B cell (primary cell): Measurements from ENCODE around the gene SLC15A3. TPM values are rescaled to one million over a fixed set of nuclear protein-coding genes. Genes with fewer than 3 reads are reported as not detected.

Experiments
- ATAC-seq: fragments of 200-7000 bp; cut with Tn5 transposase; one replicate; pipeline ENCODE4 v1.10.0; 2021; ENCODE audit warnings: low read depth, mild to moderate bottlenecking, moderate number of reproducible peaks, moderate library complexity
- CTCF ChIA-PET: fragments of 350-600 bp; sonication (Branson Sonifier 250); formaldehyde crosslinking; loops from one replicate; lab custom pipeline; 2021; ENCODE audit warnings: antibody characterized with exemption, inconsistent platforms; lab: Charles Lee
- POLR2A ChIA-PET: fragments of 350-600 bp; sonication (Branson Sonifier 250); formaldehyde crosslinking; loops from one replicate; lab custom pipeline; 2021; ENCODE audit warnings: antibody characterized with exemption; lab: Charles Lee
- DNase-seq: peaks from one replicate; pipeline ENCODE4 v3.0.0; 2013
- H2AFZ ChIP-seq: 2 replicates; pipeline ENCODE4 v1.6.1; 2012; ENCODE audit warnings: mild to moderate bottlenecking, low read depth, low read length; ENCODE audit not compliant: insufficient read depth, poor library complexity, severe bottlenecking
- H3K27ac ChIP-seq, 2 donors: 1 replicate in 1 of 2; 2 replicates in 1 of 2; pipeline ENCODE4 v1.5.1; 2012 to 2013; ENCODE audit warnings: low read length in 2 of 2, mild to moderate bottlenecking in 2 of 2, moderate library complexity in 1 of 2
- H3K27me3 ChIP-seq, 4 experiments: fragments of 200-600 bp in 1 of 4; sonication (generic) in 1 of 4; replicated peaks in 1 of 4; 1 replicate in 2 of 4; 2 replicates in 2 of 4; pipeline versions ENCODE4 v1.6.1 to v1.7.0; 2013 to 2016; ENCODE audit warnings: low read length in 3 of 4, mild to moderate bottlenecking in 2 of 4, mixed read lengths in 1 of 4, moderate library complexity in 1 of 4; ENCODE audit not compliant: insufficient read depth in 4 of 4, control insufficient read depth in 3 of 4; ENCODE audit errors: control extremely low read depth in 1 of 4
- H3K36me3 ChIP-seq, 2 experiments: replicated peaks in 1 of 2; 1 replicate in 1 of 2; 2 replicates in 1 of 2; pipeline versions ENCODE4 v1.6.1 to v1.7.1; 2013; ENCODE audit warnings: low read length in 1 of 2; ENCODE audit not compliant: insufficient read depth in 2 of 2, control insufficient read depth in 1 of 2; ENCODE audit errors: control extremely low read depth in 1 of 2, extremely low read depth in 1 of 2
- H3K4me1 ChIP-seq, 2 donors: fragments of 200-600 bp in 1 of 2; sonication (generic) in 1 of 2; 1 replicate in 1 of 2; 2 replicates in 1 of 2; pipeline versions ENCODE4 v1.5.1 to v1.6.1; 2013 to 2017; ENCODE audit warnings: low read length in 2 of 2; ENCODE audit not compliant: control insufficient read depth in 2 of 2, insufficient read depth in 2 of 2
- H3K4me2 ChIP-seq: replicated peaks from 2 replicates; pipeline ENCODE3; 2012; ENCODE audit warnings: mild to moderate bottlenecking, low read depth, low read length; ENCODE audit not compliant: poor library complexity, severe bottlenecking
- H3K4me3 ChIP-seq, 5 experiments: fragments of 200-600 bp in 1 of 5; sonication (generic) in 1 of 5; 1 replicate in 3 of 5; 2 replicates in 2 of 5; pipeline versions ENCODE4 v1.5.1 to v1.7.0; 2011 to 2016; ENCODE audit warnings: low read length in 4 of 5, mild to moderate bottlenecking in 4 of 5, low read depth in 2 of 5, control low read depth in 1 of 5, moderate library complexity in 1 of 5; ENCODE audit not compliant: insufficient read depth in 1 of 5; ENCODE audit errors: control extremely low read depth in 1 of 5, extremely low read depth in 1 of 5
- H3K79me2 ChIP-seq: fragments of 200-600 bp; sonication (generic); one replicate; pipeline ENCODE4 v1.6.0; 2016; ENCODE audit warnings: low read length; ENCODE audit not compliant: control insufficient read depth, insufficient read depth
- H3K9ac ChIP-seq: fragments of 200-600 bp; sonication (generic); 2 replicates; pipeline ENCODE4 v1.6.1; 2017; ENCODE audit warnings: mild to moderate bottlenecking, low read length, moderate library complexity
- H3K9me3 ChIP-seq, 3 donors: one replicate each; pipeline versions ENCODE4 v1.6.1 to v1.7.1; 2013; ENCODE audit warnings: low read length in 2 of 3; ENCODE audit not compliant: control insufficient read depth in 2 of 3, insufficient read depth in 1 of 3; ENCODE audit errors: control extremely low read depth in 1 of 3
- H4K20me1 ChIP-seq: 2 replicates; pipeline ENCODE4 v1.6.0; 2012; ENCODE audit warnings: mild to moderate bottlenecking, low read length; ENCODE audit not compliant: insufficient read depth, control insufficient read depth, poor library complexity, severe bottlenecking
- H3K27ac Mint-ChIP-seq: one replicate; pipeline ENCODE4 v1.8.0; 2021; ENCODE audit warnings: mixed read lengths
- H3K27me3 Mint-ChIP-seq: one replicate; pipeline ENCODE4 v1.8.0; 2021; ENCODE audit warnings: mixed read lengths
- H3K4me1 Mint-ChIP-seq: one replicate; pipeline ENCODE4 v1.8.0; 2021; ENCODE audit warnings: mixed read lengths
- H3K4me3 Mint-ChIP-seq: one replicate; pipeline ENCODE4 v1.8.0; 2021; ENCODE audit warnings: mixed read lengths
- H3K9me3 Mint-ChIP-seq: one replicate; pipeline ENCODE4 v1.8.0; 2022; ENCODE audit warnings: mixed read lengths; ENCODE audit not compliant: insufficient read depth
- CTCF ChIP-seq: fragments of 200-600 bp; IDR thresholded peaks from one replicate; pipeline ENCODE4 v1.8.0; 2022; ENCODE audit warnings: antibody characterized with exemption, mild to moderate bottlenecking
- EZH2 ChIP-seq: IDR thresholded peaks from 2 replicates; pipeline ENCODE4 v1.6.1; 2012; ENCODE audit warnings: borderline replicate concordance, low read depth, mild to moderate bottlenecking, moderate library complexity, low read length; ENCODE audit not compliant: insufficient read depth, poor library complexity, severe bottlenecking
- WGBS: methylation state at CpG from one replicate; pipeline ENCODE4 v1.1.5; 2013; ENCODE audit warnings: missing lambda C conversion rate; ENCODE audit not compliant: insufficient coverage; 5-methylcytosine and 5-hydroxymethylcytosine counted together
- intact Hi-C: fragments of 100-400 bp; cut with micrococcal nuclease; formaldehyde crosslinking; loops from one replicate; pipeline ENCODE4 v1.10.0; 2022
- polyA plus RNA-seq: library from polyadenylated mRNA; depleted of rRNA; stranded (reverse); fragments of >200 nt; gene quantifications from 2 replicates; pipeline ENCODE4 v1.2.3, GENCODE V29; 2012
- total RNA-seq, 2 donors: library from RNA; stranded (reverse); fragments of 120-200 nt in 1 of 2; gene quantifications; 1 replicate in 1 of 2; 2 replicates in 1 of 2; pipeline versions ENCODE4 v1.2.3 to v1.2.4, GENCODE V29; 2013 to 2022

SLC15A3 gene
- total and polyA plus RNA-seq, 2 donors (not counting 1 experiment from before 2014, with no cell fraction given): 61.5 to 91.4 TPM

GRCh38 chr11:60985501-60985900, 33.5 kb upstream of the SLC15A3 start:
- ChIA-PET POLR2A (interaction anchor here (0.5 to 0.7 kb wide), 2 partner anchors 11 to 38 kb away, joined by 4 to 9 read pairs; no protein-coding TSS in a partner anchor), CTCF (interaction anchor here (2.2 kb wide), 1 partner anchor 14 kb away, joined by 8 read pairs; the partner anchor contains the start of gene CD6)
- Histone ChIP-seq H3K4me3 (no peak overlapping the region), H3K36me3 (no peaks in the 10 kb centered on the region), H3K9me3 (no peaks in the 10 kb centered on the region), H3K4me2 (peak overlapping the region; percentile 35), H3K27ac (peak overlapping the region; percentile 61 to 71), H3K79me2 (peaks cover 9% of the 10 kb centered on the region), H3K4me1 (peaks cover 23 to 42% of the 10 kb centered on the region in 2 donors), H3K27me3 (no peaks in the 10 kb centered on the region), H2AFZ (no peak overlapping the region), H3K9ac (no peak overlapping the region), H4K20me1 (no peaks in the 10 kb centered on the region)
- no peak overlapping the region for H3K4me3 Mint-ChIP-seq
- DNase-seq: no peak
- peak overlapping the region; percentile 86 for H3K27ac Mint-ChIP-seq
- intact Hi-C loops: loop anchor here (5.0 kb wide), 1 partner anchor 37 kb away; no protein-coding TSS in a partner anchor
- WGBS: 100% methylated on average over 1 of the region's 2 CpGs
- no peaks in the 10 kb centered on the region for H3K27me3 Mint-ChIP-seq
- no peak for ATAC-seq
- no peaks in the 10 kb centered on the region for H3K9me3 Mint-ChIP-seq
- H3K4me1 Mint-ChIP-seq: peaks cover 41% of the 10 kb centered on the region
- TF ChIP-seq CTCF: no peak

- Histone ChIP-seq H3K4me1 (peaks cover 22 to 40% of the 10 kb centered on the region in 2 donors), H3K4me2 (no peak overlapping the region), H2AFZ (no peak overlapping the region), H3K27me3 (no peaks in the 10 kb centered on the region), H3K9ac (no peak overlapping the region), H4K20me1 (no peaks in the 10 kb centered on the region), H3K9me3 (no peaks in the 10 kb centered on the region), H3K36me3 (no peaks in the 10 kb centered on the region), H3K4me3 (no peak overlapping the region), H3K79me2 (peaks cover 9% of the 10 kb centered on the region), H3K27ac (no peak overlapping the region)
- H3K27me3 Mint-ChIP-seq: no peaks in the 10 kb centered on the region
- DNase-seq: no peak
- CTCF ChIA-PET: interaction anchor here (1.4 to 2.2 kb wide), 2 partner anchors 9 to 13 kb away, joined by 4 to 8 read pairs; partner anchors contain the start of gene CD6
- POLR2A ChIA-PET: no interaction called here
- 95% methylated on average over 4 of the region's 4 CpGs for WGBS
- intact Hi-C loops: loop anchor here (5.0 kb wide), 1 partner anchor 38 kb away; no protein-coding TSS in a partner anchor
- H3K9me3 Mint-ChIP-seq: no peaks in the 10 kb centered on the region
- no peak overlapping the region for H3K4me3 Mint-ChIP-seq
- H3K4me1 Mint-ChIP-seq: peaks cover 36% of the 10 kb centered on the region
- no peak overlapping the region for H3K27ac Mint-ChIP-seq
- TF ChIP-seq CTCF (no peak), EZH2 (no peak)
- no peak for ATAC-seq
These were observed 32.7 kb upstream of the SLC15A3 start for GRCh38 chr11:60984636-60985035.
